Fibroblast of the aortic adventitia (primary cell): ENCODE results near the gene EVPL. TPM values are rescaled to one million over a fixed set of nuclear protein-coding genes. Genes with fewer than 3 reads are reported as not detected.
"Not testable (repeated sequence)": the region's sequence is repeated elsewhere in the genome, so short reads cannot be mapped to it uniquely, and the experiment has no call there.

ENCODE experiments used
- DNase-seq: peaks from one replicate; pipeline ENCODE4 v3.0.0-alpha.2; 2010; ENCODE audit warnings: low read depth
- H3K4me3 ChIP-seq: 2 replicates; pipeline ENCODE4 v1.5.1; 2011; ENCODE audit warnings: low read depth, mild to moderate bottlenecking, control low read depth, low read length, moderate library complexity
- CTCF ChIP-seq: IDR thresholded peaks from 2 replicates; pipeline ENCODE4 v1.5.1; 2011; ENCODE audit warnings: mild to moderate bottlenecking, low read length, control low read depth, inconsistent platforms; ENCODE audit not compliant: insufficient read depth
- total RNA-seq: library from RNA; depleted of rRNA; stranded (reverse); fragments of >200 nt; gene quantifications from 2 replicates; pipeline ENCODE4 v1.2.3, GENCODE V29; 2012; ENCODE audit warnings: low replicate concordance

The EVPL gene
- total RNA-seq, 1 donor: not detected

- H3K4me3 ChIP-seq: peak overlapping the region; percentile 32
- DNase-seq: peak; percentile 37
- no peak for TF ChIP-seq CTCF
Measured at GRCh38 chr17:75976175-75976848, 50.8 kb downstream of the EVPL start.

GRCh38 chr17:75975757-75976174 is 51.3 kb downstream of the EVPL start:
- H3K4me3 ChIP-seq: peak overlapping the region; percentile 4
- no peak for TF ChIP-seq CTCF
- DNase-seq: no peak

GRCh38 chr17:75975187-75975586 is 51.9 kb downstream of the EVPL start:
- DNase-seq, H3K4me3 ChIP-seq: not testable (repeated sequence)

- DNase-seq: no peak
- TF ChIP-seq CTCF: no peak
- no peak overlapping the region for H3K4me3 ChIP-seq
Measured at GRCh38 chr17:75970626-75971025, 56.5 kb downstream of the EVPL start.

GRCh38 chr17:75970011-75970523 is 57.0 kb downstream of the EVPL start:
- DNase-seq: peak; percentile 49
- no peak for TF ChIP-seq CTCF
- H3K4me3 ChIP-seq: no peak overlapping the region

- not testable (repeated sequence) for H3K4me3 ChIP-seq, DNase-seq
Measured at GRCh38 chr17:75969044-75969443, 58.1 kb downstream of the EVPL start.

GRCh38 chr17:75965468-75965867 is 61.6 kb downstream of the EVPL start:
- TF ChIP-seq CTCF: no peak
- DNase-seq: no peak
- H3K4me3 ChIP-seq: no peak overlapping the region

GRCh38 chr17:75959839-75960511 is 67.1 kb downstream of the EVPL start:
- no peak for DNase-seq
- H3K4me3 ChIP-seq: no peak overlapping the region
- no peak for TF ChIP-seq CTCF
